HG03520 (cell line): ENCODE measurements around the gene ARHGAP26.

Experiments used
- ATAC-seq: cut with Tn5 transposase; IDR thresholded peaks from one replicate; pipeline ENCODE4 v1.9.1; 2021; ENCODE audit warnings: mild to moderate bottlenecking, moderate library complexity; ENCODE audit not compliant: unreplicated experiment

The ARHGAP26 gene

GRCh38 chr5:143056339-143056704 lies 286.1 kb downstream of the ARHGAP26 start:
- ATAC-seq: no peak

DNA sequence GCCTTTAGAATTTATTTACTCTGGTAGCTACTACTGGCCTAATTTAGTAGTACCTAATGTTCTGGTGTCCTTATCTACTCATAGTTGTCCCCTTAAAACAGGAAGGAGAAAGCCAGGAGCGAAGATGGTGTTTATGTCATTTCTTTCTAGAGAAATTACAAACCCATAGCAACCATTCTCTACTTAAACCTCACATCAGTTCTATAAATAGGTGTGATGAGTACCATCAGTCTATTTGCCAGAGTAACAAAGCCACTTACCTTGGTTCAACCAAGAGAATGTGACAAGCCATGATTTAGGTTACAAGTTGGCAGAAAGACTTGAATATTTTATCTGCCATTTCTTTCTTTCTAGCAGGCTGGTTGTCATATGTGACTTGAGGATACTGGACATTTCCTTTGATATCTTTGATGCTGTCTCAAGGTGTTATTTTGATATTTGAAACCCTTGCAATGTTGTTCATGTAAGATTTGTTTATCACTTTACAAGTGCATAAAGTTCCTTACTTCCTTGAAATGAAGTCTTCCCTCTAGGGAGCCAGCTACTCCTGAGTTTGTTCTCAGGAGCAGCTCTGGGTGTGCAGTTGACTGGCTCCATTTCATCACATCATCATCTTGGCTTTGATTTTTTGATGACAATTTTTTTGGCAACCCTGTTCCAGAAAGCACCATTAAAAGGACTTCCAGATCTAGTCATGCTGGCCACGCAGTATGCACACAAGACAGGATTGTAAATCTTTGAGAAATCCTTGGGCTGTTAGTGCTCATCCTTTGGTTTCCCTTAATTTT lies 286.8 kb downstream of the ARHGAP26 start:
- peak; percentile 41 for ATAC-seq

GRCh38 chr5:143057580-143057999 lies 287.4 kb downstream of the ARHGAP26 start:
- ATAC-seq: peak; percentile 42

DNA sequence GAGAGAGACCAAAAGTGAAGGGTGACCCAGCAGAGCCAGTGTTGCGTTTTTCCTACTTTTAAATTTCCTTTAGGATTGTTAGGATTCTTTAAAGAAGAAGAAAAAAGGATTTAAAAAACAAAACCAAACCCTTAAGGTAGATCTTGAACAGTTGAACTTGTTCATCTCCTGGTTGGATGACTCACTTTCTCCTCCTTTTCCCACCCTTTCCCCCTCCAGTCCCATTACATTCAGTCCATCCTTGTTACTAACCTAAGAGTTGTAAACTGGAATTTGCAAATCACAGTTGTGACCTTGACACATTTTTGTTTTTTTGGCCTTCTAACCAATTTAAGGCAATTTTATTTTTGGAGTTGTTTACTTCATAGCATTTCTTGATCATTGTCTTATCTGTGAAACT lies 289.2 kb downstream of the ARHGAP26 start:
- ATAC-seq: no peak

DNA sequence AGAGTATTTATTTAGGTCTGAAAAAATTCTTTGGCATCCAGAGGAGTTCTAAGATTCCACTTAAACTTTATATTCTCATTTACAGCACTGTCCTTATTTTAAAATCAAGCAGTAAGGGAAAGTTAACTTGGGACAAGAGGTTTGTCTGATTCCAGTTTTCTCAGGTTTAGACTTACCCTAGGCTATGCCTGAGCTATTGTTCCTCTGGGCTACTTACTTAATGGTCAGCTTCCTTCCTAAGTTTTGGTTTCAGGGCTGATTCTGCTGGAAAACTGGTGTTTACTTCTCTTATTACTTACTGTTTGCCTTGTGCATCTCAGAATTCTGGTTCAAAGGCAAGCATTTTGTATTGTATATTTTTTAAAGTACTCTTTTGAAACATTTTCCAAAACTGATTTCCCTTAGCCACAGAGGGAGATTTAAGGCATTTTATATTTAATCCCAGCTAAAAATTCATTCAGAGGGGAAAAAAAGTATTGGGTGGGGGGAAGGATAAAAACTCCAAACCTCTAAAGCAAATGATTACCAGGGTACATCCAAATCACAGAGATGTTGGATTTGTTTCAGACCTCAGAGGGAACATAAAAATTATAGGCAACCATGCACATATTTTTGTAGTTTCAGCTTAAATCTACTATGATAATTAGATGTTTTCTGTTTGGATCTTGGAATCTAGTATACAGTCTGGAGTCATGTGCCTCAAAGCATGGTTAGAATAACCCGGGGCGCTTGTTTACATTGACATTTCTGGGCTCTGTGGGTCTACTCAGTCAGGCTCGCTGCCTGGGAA lies 290.0 kb downstream of the ARHGAP26 start:
- ATAC-seq: no peak

DNA sequence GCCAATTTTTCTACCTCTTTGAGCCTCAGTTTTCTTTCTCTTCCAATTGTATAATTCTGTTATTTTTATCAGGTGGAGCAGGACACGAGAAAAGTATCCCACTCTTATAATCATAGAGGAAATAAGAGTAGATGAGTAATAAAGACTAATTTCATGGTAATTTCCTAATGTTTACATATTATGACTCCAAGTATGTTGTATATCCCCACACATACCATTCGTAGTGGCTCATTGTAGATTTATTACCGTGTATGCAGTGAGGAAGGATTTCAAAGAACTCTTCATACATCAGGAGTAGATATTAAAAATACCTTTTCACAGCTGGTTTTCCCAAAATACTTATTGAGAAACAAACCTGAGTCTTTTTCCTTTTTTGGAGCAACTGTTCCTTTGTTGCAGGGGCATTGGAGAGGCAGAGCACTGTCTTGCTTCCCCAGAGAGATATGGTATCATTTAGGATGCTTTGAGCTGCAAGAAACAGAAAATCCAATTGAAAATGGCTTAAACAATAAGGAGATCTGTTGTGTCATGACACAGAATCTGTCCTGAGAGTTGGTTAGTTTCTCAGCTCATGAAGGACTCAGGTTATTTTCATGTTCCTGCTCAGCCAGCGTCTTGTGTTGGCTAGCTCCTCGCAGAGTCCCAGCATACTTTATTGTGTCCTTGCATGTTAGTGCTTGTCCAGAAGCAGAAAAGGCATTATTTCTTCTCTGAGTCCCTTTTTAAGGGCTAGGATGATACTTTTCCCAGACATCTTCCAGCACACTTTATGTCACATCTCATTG lies 291.2 kb downstream of the ARHGAP26 start:
- no peak for ATAC-seq

GRCh38 chr5:143062379-143062778 lies 292.2 kb downstream of the ARHGAP26 start:
- ATAC-seq: no peak

DNA sequence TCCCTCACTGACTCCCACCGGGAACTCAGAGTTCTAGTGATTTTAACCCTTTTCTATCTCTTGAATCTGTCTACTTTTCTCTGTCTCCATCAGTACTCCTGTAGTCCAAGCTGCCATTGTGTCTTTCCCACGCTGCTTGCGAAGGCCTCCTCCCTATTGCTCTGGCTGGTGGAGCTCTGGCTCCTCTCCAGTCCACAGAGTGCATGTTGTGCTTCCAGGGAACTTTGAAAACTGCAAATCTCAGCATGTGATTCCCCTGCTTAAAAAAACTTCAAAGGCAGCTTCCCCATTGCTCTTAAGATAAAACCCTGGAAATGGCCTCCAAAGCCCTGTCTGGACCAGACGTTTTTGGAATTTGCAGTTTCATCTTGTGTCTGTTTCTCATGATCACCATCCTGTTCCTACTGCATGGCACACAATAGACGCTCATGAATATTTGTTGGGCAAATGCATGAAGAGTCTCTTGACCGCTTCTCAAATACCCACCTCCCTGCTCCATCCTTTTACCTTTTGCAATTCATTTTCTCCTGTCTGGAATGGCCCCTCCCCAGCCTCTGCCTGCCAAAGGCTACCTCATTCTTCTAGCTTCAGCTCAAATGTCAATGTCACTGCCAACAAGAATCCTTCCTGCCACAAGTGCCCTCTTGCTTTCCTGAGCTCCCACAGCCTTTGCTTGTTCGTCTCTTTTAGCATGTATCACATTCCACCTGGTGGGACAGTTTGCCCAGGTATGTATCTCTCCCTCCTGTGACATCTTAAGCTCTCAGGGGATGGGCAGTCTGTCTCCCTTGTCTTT lies 293.2 kb downstream of the ARHGAP26 start:
- no peak for ATAC-seq

DNA sequence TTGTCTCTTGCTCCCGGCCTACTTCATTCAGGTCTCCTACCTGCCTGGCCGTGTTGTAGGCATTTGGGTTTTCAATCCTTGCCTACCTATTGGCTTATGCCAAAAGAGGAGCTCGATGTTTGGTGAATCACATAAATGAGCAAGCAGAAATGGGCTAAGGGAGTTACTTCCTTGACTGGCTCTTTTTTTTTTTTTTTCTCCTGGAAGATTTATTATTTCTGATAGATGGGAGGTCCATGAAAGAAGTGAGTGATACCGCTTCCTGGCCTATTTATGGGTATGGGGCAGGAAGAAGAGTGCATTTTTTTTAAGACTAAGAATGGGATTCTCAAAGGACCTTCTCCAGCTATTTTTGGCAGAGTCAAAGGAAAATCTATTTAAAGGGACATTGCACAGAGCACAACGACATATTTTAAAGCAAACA lies 294.1 kb downstream of the ARHGAP26 start:
- ATAC-seq: no peak

DNA sequence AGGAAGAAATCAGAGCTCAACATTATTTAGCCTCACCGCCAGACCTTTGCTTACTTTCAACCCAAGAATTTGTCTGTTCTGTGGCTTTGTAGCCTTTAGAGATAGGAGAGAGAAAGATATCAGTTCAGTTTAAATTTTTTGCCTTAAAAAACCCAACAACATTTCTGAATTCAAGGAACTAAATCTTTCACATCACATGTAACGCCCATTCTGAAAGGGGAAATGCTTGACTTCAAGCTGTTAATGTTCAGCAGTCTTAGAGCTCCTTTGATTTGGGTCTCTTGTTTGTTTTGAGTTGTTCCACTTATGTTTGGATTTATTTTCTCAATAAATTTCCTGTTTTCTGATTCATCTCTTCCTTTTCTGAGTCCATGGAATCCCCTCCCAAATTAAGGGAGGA lies 294.5 kb downstream of the ARHGAP26 start:
- ATAC-seq: no peak

DNA sequence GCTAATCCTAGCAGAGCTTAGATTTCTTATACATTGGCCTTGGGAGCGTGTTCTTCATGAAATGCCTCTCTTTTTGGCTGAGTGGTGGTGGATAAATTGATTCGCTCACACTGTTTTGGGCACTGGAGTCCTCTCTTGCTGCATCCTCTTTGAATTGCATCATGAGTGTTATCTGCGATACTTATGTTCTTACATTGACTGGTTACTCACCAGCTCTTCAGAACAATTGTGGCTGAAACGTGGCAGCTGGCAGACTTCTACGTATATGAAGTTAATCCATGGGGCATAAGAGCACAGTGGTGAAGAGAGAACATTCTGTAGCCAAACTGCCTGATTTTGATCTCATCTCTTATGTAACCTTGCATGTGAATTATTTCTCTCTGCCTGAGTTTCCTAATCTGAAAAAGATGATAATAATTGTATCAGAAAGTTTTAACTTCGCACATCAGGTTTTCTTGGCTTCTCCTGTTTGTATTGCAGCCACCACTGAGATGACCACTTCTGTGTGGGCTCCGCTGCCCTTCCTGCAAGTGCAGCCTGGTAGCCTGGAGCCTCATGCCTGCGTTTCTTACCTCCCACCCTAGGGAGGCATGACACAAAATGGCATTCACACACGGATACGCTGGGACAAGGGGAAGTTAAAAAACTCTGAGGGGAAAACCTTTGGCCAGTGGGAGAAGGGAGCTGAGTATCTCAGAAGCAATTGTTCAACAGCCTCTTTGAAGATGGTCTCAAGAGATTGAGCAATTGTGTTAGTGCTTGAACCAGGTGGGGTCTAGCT lies 295.2 kb downstream of the ARHGAP26 start:
- ATAC-seq: no peak

GRCh38 chr5:143065996-143066522 lies 295.9 kb downstream of the ARHGAP26 start:
- ATAC-seq: no peak

GRCh38 chr5:143066556-143067281 lies 296.5 kb downstream of the ARHGAP26 start:
- ATAC-seq: peak; percentile 66

- no peak for ATAC-seq
Observed at GRCh38 chr5:143068712-143069111, 298.5 kb downstream of the ARHGAP26 start.

- ATAC-seq: no peak
Observed at GRCh38 chr5:143071927-143072326, 301.8 kb downstream of the ARHGAP26 start.

GRCh38 chr5:143072734-143073133 lies 302.6 kb downstream of the ARHGAP26 start:
- no peak for ATAC-seq

- ATAC-seq: no peak
Observed at GRCh38 chr5:143073766-143074165, 303.6 kb downstream of the ARHGAP26 start.

- ATAC-seq: no peak
Observed at GRCh38 chr5:143074414-143074996, 304.3 kb downstream of the ARHGAP26 start.

DNA sequence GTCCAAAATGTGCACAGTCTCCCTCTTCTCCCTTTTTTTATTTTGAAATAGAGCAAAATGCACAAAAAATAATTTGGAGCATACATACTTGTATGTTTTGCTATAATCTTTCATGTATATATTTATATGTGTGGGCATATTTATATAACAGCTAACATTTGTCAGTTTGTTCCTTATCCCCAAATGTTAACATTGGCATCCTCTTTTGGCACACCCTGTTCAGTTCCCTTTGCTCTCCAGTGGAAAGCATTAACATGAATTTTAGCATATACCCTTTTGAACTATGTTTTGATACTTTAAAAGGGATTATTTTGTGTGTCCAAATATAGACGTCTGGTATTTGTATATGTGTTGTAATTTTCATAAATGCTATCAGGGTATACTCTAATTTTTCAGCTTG lies 306.2 kb downstream of the ARHGAP26 start:
- no peak for ATAC-seq
